ENCODE results near the gene STARD8.
"Not testable (repeated sequence)": the region's sequence is repeated elsewhere in the genome, so short reads cannot be mapped to it uniquely, and the experiment has no call there.

The STARD8 gene

DNA sequence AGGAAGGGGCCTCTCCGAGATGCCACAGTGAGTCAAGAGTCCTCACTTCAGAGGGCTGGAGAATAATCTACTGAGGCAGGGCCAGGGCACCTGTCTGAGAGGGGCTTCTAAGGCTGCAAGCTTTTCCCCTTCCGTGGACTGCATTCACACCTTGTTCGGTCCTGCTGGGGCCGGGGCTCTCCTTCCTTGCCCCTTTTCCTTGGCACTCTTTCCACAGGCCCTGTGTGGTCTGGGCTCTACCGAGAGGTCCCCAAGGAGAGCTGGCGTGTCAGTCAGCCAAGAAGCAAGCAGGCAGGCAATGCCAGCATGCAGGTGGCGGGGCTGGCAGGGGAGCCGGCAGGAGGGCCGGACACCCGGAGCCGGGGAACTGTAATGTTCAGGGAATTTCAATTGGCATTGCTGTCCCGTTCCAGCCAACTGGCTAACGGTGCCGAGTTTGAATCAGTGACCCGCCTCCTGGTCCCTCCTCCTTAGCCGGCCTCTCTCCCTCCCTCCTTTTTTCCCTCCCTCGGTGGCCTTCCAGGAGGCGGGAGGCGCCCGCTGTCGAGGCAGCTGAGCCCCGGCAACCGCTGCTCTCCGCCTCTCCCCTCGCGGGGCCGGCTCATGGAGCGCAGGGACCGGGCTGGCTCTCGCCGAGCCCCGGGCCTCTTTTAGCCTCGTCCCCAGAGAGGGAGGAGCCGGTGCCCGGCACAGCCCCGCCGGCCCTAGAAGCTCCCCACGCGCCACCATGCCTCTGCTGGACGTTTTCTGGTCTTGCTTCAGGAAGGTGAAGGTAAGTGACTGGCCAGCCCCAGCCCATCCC lies at the start of gene STARD8:
Gene STARD8, plus strand, starts transcription at position 511 of the 802 bp plus-strand sequence. Its CDS starts 217 bp downstream, at position 728.
- DNase-seq (ENCODE audit: low read depth) = no peak

- DNase-seq (ENCODE audit: low read depth) = no peak
Measured at GRCh38 chrX:68598841-68599240, 48.6 kb upstream of the STARD8 start.

DNA sequence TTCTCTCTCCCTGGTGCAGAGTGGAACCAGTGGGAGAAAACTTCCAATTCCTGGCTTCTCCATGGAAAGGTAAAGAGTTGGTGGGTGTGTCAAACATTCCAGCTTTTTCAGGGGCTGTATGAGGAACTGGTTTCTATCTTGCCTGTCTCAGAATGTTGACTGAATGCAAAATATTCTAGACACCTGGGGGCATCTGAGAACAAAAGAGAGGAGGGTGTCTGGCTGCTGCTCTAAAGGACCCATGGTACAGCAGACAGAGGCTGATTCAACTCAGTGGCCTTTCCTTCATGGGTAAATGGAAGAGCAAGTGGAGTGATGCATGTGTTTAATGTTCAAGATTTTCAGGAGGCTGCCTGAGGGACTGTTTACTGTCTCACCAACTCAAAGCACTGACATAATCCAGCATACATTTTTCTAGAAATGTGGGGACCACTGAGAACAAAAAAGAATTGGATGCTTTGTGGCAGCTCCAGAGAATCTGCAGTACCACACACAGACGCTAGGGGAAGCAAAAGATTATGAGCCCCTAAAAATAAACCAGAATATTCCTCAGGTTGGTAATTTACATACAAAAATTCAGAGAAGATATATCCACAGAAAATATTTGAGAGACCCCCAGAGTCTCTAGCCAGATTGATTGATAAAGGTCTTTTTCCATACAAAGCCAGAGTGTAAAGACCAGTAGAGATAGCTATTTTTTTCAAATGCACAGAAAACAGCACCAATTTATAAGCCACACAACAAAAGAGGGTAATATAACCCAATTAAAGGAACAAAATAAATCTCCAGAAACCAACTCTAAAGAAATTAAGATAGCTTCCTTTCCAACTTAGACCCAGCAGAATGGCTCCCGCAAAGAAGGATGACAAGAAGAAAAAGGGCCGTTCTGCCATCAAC lies 48.0 kb upstream of the STARD8 start:
- DNase-seq (ENCODE audit: low read depth) = no peak

- DNase-seq (ENCODE audit: low read depth) = not testable (repeated sequence)
Measured at GRCh38 chrX:68604216-68604615, 43.2 kb upstream of the STARD8 start.

GRCh38 chrX:68614733-68615132 lies 32.7 kb upstream of the STARD8 start:
- DNase-seq (ENCODE audit: low read depth) = not testable (repeated sequence)

- DNase-seq (ENCODE audit: low read depth) = no peak
Measured at GRCh38 chrX:68627986-68628385, 19.5 kb upstream of the STARD8 start.

DNA sequence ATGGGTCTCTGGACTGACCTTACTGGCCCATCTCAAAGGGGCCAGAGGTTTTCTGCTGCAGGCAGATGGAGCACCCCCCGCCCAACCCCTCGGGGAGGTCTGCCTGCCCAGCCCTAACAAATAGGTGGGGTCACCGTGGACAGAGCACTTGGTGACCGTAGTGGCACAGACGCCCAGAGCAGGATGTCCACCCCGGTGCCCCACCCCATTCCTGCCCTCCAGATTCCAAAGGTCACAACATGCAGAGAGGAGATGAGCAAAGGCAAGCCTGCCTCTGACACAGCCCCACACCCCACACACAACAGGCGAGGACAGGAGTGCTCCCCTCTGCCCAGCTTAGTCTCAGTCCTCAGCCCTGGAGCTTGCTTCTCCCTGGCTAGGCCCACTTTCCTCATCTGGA lies 17.5 kb upstream of the STARD8 start:
- DNase-seq (ENCODE audit: low read depth) = not testable (repeated sequence)

GRCh38 chrX:68631336-68631735 lies 16.1 kb upstream of the STARD8 start:
- no peak for DNase-seq (ENCODE audit: low read depth)

DNA sequence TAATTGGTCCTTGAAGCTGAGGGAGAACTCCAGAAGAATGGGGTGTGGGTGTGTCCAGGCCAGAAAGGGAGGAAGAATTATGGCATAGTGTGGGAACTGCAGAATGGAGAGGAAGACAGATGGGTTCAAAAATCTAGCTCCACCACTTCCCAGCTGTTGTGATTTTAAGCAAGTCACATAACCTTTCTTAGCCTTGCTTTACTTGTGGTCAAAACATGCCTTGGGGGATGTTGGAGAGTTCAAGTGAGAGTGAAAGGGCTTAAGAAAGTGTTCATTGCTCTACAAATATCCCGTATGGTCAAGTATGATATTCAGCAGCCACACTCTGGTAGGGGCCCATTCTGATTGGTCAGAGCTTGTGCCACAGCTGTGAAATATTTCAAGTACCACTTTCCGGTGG lies 15.0 kb upstream of the STARD8 start:
- DNase-seq (ENCODE audit: low read depth) = no peak

- no peak for DNase-seq (ENCODE audit: low read depth)
Measured at GRCh38 chrX:68633981-68634380, 13.5 kb upstream of the STARD8 start.

GRCh38 chrX:68634649-68635227 lies 12.7 kb upstream of the STARD8 start:
- no peak for DNase-seq (ENCODE audit: low read depth)

GRCh38 chrX:68640661-68641060 lies 6.8 kb upstream of the STARD8 start:
- no peak for DNase-seq (ENCODE audit: low read depth)

DNA sequence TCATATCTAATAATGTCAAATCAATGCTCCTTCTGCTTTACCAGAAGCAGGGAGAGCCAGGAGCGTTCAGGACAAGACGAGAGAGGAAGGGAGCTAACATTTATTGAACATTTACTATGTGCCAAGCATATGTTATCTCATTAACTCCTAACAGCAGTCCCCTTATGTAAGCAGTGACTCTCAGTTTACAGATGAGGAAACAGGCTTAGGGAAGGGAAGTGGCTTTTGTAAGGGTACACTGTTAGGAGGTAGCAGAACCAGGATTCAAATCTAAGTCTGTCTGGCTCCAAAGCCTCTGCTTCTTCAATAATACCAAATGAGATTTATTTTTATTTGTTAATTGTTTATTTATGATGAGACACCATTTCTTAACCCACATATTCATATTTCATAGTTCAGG lies 2.6 kb upstream of the STARD8 start:
- no peak for DNase-seq (ENCODE audit: low read depth)

- no peak for DNase-seq (ENCODE audit: low read depth)
Measured at GRCh38 chrX:68646421-68646820, 1.0 kb upstream of the STARD8 start.

- DNase-seq (ENCODE audit: low read depth) = no peak
Measured at GRCh38 chrX:68648960-68649359, 1.5 kb downstream of the STARD8 start.

- no peak for DNase-seq (ENCODE audit: low read depth)
Measured at GRCh38 chrX:68650491-68650890, 3.0 kb downstream of the STARD8 start.

DNA sequence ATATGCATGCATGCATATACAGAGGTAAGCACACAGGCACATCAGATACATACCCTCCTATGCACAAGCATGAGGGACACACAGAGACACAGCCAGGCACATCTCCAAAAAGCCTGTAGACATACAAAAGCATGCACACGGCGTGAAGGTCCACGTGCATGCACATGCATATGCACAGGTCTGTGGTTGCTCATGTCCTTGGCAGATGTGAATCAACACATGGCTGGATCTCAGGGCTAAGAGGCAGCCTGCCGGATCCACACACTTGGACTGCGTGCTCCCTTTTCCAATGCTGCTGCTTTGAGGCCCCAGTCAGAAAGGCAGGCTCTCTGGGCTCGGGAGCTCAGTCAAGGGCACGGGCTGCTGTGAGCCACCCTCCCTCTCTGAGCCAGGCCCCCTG lies 3.6 kb downstream of the STARD8 start:
- DNase-seq (ENCODE audit: low read depth) = no peak

- no peak for DNase-seq (ENCODE audit: low read depth)
Measured at GRCh38 chrX:68652326-68653170, 5.1 kb downstream of the STARD8 start.

DNA sequence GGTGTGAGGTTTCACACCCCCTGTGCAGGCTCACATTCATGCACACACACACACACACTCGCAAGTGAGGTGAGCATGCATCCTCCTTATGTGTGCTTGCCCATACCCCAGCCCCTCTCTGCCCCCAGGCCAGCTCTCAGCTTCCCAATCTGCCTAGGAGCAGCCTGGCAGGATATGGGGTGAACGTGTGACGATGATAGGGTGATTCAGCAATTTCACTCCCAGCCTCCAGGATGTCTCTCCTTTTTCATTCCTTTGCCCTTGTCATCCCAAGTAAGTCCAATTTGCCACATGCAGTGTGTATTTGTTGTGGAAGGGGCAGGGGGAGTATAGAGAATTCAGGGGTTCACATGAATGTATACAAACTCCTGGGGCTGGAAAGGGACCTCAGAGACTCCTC lies 7.2 kb downstream of the STARD8 start:
- DNase-seq (ENCODE audit: low read depth) = no peak

DNA sequence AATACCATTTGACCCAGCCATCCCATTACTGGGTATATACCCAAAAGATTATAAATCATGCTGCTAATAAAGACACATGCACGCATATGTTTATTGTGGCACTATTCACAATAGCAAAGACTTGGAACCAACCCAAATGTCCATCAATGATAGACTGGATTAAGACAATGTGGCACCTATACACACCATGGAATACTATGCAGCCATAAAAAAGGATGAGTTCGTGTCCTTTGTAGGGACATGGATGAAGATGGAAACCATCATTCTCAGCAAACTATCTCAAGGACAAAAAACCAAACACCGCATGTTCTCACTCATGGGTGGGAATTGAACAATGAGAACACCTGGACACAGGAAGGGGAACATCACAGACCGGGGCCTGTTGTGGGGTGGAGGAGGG lies 9.0 kb downstream of the STARD8 start:
- not testable (repeated sequence) for DNase-seq (ENCODE audit: low read depth)

- no peak for DNase-seq (ENCODE audit: low read depth)
Measured at GRCh38 chrX:68658530-68658929, 11.1 kb downstream of the STARD8 start.

- no peak for DNase-seq (ENCODE audit: low read depth)
Measured at GRCh38 chrX:68659385-68659784, 11.9 kb downstream of the STARD8 start.

Measured in stimulated activated CD8-positive, alpha-beta memory T cell treated with anti-CD3 and anti-CD28 coated beads, Interleukin-12 subunit alpha, Interleukin-12 subunit beta, amount 100 ng/mL, for 1 hour (primary cell).